DMS53 treated with DMSO at 0.1 percent for 48 hours (cell line): ENCODE results near the gene TPSD1.
"Not testable (repeated sequence)": the region's sequence is repeated elsewhere in the genome, so short reads cannot be mapped to it uniquely, and the experiment has no call there.

Source experiments
- DNase-seq: peaks from one replicate; lab custom pipeline; 2025; ENCODE audit not compliant: unreplicated experiment; lab: John Stamatoyannopoulos, UW

Gene TPSD1

GRCh38 chr16:1279945-1280589 lies 24.2 kb downstream of the TPSD1 start:
- DNase-seq: no peak

- DNase-seq: no peak
These were observed 24.9 kb downstream of the TPSD1 start for GRCh38 chr16:1280783-1281182.

GRCh38 chr16:1281517-1281916 lies 25.6 kb downstream of the TPSD1 start:
- DNase-seq: no peak

DNA sequence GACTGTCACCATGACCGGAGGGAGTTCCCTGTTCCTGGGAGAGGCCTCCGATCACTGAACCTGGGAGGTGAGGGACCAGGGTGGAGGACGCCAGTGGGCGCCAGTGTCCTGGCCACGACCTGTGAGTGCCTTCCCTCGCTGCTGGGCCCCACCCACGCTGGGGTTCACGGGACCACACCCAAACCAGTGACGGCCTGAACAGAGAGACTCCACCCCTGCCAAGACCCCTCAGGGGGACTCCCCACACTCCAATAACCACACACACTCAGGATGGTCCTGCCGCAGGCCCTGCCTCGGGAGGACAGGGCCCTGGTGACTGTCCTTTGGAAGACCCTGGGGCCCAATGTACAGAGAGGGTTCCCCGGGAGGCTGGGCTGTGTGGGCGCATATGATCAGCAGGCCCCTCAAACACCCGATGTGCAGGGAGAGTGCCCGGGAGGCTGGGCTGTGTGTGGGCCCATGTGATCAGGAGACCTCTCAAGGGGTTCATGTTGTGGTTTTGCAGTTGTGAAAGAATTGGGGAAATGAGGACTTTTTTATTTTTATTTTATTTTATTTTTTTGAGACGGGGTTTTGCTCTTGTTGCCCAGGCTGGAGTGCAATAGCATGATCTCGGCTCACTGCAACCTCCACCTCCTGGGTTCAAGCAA lies 26.6 kb downstream of the TPSD1 start:
- DNase-seq: no peak

- DNase-seq: no peak
These were observed 27.4 kb downstream of the TPSD1 start for GRCh38 chr16:1283296-1283695.

GRCh38 chr16:1283996-1284616 lies 28.2 kb downstream of the TPSD1 start:
- DNase-seq: no peak

DNA sequence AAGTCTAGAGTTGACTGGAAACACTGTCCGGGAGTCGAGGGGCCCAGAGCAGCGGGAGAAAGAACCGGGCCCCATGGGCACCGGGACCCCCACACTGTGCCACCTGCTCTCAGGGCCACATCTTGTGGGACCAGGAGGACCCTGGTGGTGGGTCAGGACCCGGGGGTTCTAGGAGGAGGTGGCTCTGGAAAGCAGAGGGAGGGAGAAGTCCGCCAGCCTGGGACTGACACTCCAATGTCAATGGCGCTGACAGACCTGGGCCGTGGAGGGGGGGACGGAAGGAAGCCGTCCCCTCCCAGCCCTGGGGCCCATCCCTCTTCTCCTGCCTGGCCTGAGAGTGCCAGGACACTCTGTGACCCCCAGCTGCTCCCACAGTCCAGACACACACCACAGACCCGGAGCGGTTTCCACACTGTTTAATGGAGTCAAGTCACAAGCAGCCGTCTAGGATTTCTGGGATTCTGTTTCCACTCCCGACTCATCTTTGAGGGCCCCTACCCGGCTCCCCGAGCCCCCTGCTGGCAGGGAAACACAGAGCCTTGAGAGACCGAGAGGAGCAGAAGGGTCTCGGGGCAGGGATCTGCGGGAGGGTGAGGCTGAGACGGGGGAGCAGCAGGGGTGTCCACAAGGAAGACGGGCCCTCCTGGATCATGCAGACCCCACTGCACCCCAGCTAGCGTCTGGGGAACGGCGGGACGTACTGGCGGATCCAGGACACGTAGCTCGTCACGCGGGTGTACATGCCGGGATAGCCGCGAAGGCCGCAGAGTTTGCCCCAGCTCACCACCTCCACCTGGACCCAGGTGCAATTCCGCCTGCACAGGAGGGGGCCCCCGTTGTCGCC lies 30.0 kb downstream of the TPSD1 start:
- DNase-seq: no peak

DNA sequence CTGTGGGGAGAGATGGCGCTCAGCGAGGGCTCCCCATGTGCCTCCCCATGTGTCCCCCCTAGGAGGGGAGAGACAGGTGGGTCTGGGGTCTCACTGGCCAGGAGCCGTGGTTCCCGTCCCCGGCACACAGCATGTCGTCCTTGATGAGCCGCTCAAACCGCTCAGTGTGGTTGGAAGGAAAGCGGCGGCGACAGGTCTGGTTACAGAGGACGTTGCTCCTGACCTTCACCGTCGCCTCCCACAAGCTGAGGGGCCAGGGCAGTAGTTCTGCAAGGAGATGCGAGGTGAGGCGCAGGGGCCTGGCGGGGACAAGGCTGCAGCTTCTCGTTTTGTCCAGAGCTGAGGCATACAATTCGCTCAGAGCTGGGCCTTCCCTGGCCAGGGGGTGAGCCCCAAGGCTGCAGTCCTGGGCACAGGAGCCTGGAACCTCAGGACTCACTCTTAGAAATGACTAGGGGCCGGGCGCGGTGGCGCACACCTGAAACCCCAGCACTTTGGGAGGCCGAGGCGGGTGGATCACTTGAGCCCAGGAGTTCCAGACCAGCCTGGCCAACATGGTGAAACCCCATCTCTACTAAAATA lies 30.7 kb downstream of the TPSD1 start:
- no peak for DNase-seq

- no peak for DNase-seq
These were observed 32.3 kb downstream of the TPSD1 start for GRCh38 chr16:1287982-1288670.

- no peak for DNase-seq
These were observed 33.1 kb downstream of the TPSD1 start for GRCh38 chr16:1288813-1289476.

- no peak for DNase-seq
These were observed 33.6 kb downstream of the TPSD1 start for GRCh38 chr16:1289477-1289866.

DNA sequence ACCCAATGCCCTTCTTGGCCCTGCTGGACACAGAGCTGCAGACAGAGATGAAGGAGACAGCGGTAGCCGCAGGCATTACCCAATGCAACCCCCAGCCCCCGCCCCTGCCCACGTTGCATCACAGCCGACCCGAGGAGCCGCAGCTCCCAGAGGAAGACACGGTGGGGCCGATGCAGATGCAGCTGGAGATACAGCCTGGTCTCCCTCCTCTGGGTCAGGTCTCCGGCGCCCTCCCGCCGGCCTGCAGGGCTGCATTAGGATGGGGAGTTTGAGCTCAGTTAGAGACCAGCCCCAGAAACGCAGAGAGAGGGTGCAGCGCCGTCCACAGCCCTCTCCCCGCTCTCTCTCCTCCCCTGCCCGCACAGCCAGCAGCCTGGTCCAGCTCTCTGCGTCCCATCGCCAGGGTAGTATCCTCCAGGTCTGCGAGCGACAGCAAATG lies 34.2 kb downstream of the TPSD1 start:
- no peak for DNase-seq

- no peak for DNase-seq
These were observed 35.1 kb downstream of the TPSD1 start for GRCh38 chr16:1290860-1291575.

DNA sequence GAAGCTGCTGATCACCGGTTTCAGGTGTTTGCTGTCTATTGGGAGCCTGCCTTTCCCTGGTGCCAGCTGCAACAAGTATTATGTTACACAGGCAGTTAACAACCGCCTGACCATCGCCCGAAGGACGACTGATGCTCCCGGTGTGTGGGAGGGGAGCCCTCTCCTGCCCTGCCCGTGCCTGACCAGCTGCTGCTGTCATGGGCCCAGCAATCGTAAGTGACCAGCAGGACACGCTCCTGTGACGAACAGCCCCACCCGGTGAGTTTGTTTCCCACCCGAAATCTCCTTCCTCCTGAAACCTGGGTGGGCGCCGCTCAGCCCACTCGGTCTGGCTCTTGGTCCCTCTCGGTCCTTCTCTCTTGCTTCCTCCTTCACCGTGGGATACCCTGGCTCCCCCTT lies 35.7 kb downstream of the TPSD1 start:
- peak; percentile 73 for DNase-seq

DNA sequence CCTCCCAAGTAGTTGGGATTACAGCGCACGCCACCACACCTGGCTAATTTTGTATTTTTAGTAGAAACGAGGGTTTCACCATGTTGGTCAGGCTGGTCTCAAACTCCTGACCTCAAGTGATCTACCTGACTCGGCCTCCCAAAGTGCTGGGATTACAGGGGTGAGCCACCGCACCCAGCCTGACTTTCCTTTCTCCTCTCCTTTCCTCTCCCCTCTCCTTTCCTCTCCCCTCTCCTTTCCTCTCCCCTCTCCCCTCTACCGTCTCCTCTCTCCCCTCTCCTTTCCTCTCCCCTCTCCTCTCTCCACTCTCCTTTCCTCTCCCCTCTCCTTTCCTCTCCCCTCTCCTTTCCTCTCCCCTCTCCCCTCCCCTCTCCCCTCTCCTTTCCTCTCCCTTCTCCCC lies 36.3 kb downstream of the TPSD1 start:
- DNase-seq: not testable (repeated sequence)

DNA sequence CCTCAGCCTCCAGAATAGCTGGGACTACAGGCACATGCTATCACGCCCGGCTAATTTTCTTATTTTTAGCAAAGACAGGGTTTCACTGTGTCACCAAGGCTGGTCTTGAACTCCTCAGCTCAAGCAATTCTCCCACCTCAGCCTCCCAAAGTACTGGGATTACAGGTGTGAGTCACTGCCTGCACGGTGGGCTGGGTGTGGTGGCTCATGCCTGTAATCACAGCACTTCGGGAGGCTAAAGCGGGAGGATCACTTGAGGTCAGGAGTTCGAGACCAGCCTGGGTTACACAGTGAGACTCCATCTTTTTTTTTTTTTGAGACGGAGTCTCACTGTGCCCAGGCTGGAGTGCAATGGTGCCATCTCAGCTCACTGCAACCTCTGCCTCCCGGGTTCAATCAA lies 36.9 kb downstream of the TPSD1 start:
- DNase-seq: not testable (repeated sequence)

DNA sequence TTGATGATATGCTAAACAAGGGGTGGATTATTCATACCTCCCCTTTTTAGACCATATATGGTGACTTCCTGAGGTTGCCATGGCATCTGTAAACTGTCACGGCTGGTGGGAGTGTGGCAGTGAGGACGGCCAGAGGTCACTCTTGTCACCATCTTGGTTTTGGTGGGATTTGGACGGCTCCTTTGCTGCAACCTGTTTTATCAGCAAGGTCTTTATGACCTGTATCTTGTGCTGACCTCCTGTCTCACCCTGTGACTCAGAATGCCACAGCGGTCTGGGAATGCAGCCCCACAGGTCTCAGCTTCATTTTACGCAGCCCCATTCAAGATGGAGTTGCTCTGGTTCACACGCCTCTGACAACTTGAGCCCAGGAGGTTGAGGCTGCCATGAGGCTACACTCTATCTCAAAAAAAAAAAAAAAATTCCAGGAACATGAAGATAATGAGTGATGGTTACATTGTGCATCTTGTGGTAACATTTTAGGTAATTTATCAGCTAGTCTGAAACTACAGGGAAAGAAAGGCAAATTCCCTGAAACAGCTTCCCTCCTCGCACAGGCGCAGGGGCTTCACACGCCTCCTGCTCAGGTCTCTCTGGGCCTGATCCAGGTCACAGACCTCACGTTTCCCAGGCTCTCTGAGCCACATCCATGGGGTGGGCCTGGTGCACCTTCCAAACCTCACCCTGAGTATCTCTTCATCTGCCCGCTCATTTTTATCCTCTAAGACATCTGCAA lies 38.2 kb downstream of the TPSD1 start:
- DNase-seq: no peak

DNA sequence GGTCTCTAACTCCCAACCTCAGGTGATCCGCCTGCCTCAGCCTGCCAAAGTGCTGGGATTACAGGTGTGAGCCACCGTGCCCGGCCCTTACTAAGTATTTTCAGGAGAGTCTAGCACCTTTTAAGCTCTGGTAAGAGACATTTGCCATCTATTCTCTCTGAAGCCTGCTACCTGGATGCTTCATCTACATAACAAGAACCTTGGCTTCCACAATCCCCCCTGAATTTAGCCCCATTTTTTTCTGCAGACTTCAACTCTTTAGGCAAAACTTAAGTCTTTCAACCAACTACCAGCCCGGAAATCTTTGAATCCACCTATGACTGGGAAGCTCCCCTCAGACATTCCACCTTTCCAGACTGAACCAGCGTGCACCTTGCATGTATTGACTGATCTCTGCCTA lies 39.6 kb downstream of the TPSD1 start:
- DNase-seq: no peak

DNA sequence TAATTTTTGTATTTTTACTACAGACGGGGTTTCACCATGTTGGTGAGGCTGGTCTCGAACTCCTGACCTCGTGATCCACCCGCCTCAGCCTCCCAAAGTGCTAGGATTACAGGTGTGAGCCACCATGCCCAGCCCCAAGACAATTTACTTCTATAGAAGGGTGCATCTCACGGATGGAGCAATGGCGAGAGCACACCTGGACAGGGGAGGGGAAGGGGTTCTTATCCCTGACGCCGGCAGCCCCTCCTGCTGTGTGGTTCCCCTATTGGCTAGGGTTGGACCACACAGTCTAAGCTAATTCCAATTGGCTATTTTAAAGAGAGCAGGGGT lies 40.8 kb downstream of the TPSD1 start:
- not testable (repeated sequence) for DNase-seq
